ENCODE data around the gene ERCC2.
"Not testable (repeated sequence)": the region's sequence is repeated elsewhere in the genome, so short reads cannot be mapped to it uniquely, and the experiment has no call there.

ERCC2 gene

DNA sequence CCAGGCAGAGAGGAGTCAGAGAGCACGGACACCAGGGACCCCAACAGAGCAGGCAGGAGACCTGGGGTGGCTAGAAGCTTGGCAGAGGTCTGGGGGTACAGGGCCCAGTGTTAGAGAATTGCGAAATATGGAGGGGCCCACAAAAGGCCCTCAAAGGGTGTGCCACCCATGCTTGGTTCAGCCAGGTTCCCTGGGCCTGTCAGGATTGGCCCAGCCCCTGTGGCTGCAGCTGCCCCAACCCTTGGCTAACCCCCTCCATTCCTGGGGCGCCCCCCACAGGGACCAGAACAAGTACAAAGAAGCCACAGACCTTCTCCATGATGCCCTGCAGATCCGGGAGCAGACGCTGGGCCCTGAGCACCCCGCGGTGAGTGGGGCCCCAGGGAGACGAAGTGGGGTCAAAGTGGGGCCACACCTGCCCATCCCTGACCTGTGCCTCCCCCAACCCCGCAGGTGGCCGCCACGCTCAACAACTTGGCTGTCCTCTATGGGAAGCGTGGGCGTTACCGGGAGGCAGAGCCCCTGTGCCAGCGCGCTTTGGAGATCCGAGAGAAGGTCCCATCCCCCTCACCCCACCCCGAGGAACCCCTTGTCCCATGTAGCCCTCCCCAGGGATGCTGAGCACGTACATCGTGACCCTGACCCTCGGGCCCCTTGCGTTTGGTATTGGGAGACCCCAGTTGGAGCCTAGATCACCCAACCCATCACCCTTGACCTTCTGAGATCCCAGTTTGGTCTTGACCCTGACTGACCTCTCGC is 21.8 kb downstream of the ERCC2 start:
- Histone ChIP-seq H3K4me3 (ENCODE audit: low read length) (no peak overlapping the region), H3K4me1 (ENCODE audit: control insufficient read depth, insufficient read depth, low read length) (no peaks in the 10 kb centered on the region), H3K27ac (ENCODE audit: low read depth, low read length) (no peak overlapping the region), H3K9ac (ENCODE audit: low read length) (no peak overlapping the region), H3K27me3 (ENCODE audit: control insufficient read depth, insufficient read depth, low read length) (peaks cover 18% of the 10 kb centered on the region), H3K36me3 (ENCODE audit: control insufficient read depth, insufficient read depth, low read length) (peaks cover 2% of the 10 kb centered on the region)

DNA sequence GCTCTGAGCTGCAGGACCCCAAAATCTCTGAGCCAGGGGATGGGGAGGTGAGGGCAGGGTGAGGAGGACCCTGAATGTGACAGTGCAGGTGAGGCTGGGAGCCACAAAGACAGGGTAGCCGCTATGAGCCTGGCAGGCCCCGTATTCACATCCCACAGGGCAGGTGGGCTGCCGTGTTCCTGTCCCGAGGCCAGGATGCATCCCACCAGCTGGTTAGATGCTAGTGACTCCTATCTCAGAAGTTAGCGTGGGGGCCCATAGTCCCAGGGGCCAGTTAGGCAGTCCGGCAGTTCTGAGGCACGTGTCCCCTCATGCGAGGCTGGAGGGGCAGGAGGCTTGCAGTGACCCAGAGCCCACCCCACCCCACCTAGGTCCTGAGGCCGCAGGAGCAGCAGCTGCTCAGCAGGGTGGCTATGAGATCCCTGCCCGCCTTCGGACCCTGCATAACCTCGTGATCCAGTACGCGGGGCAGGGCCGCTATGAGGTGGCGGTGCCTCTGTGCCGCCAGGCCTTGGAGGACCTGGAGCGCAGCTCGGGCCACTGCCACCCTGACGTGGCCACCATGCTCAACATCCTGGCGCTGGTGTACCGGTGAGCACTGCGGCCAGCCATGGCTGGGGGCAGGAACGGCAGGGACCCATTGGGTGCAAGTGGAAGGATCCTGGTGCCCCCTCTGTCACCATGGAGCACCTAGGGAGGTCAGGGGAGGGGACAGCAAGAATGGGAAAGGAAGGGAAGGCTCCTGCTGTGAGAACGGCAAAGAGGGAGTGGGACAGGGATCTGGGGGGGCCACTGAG is 22.6 kb downstream of the ERCC2 start:
- Histone ChIP-seq H3K27ac (ENCODE audit: low read depth, low read length) (no peak overlapping the region), H3K4me3 (ENCODE audit: low read length) (no peak overlapping the region), H3K4me1 (ENCODE audit: control insufficient read depth, insufficient read depth, low read length) (no peaks in the 10 kb centered on the region), H3K36me3 (ENCODE audit: control insufficient read depth, insufficient read depth, low read length) (no peaks in the 10 kb centered on the region), H3K9ac (ENCODE audit: low read length) (no peak overlapping the region), H3K27me3 (ENCODE audit: control insufficient read depth, insufficient read depth, low read length) (peaks cover 20% of the 10 kb centered on the region)

DNA sequence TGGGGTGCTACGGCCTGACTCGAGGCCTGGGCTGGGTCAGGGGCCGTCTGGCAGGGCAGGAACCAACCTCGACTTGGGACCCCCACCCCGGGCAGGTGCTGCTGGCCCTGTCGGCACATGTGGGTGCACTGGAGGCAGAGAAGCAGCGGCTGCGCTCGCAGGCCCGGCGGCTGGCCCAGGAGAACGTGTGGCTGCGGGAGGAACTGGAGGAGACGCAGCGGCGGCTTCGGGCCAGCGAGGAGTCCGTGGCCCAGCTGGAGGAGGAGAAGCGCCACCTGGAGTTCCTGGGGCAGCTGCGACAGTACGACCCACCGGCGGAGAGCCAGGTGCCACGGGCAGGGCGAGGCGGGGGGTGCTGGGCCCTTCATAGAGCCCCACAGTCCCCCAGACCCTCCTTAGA is 23.9 kb downstream of the ERCC2 start:
- Histone ChIP-seq H3K36me3 (ENCODE audit: control insufficient read depth, insufficient read depth, low read length) (no peaks in the 10 kb centered on the region), H3K27ac (ENCODE audit: low read depth, low read length) (no peak overlapping the region), H3K27me3 (ENCODE audit: control insufficient read depth, insufficient read depth, low read length) (peaks cover 20% of the 10 kb centered on the region), H3K9ac (ENCODE audit: low read length) (no peak overlapping the region), H3K4me1 (ENCODE audit: control insufficient read depth, insufficient read depth, low read length) (no peaks in the 10 kb centered on the region), H3K4me3 (ENCODE audit: low read length) (no peak overlapping the region)

DNA sequence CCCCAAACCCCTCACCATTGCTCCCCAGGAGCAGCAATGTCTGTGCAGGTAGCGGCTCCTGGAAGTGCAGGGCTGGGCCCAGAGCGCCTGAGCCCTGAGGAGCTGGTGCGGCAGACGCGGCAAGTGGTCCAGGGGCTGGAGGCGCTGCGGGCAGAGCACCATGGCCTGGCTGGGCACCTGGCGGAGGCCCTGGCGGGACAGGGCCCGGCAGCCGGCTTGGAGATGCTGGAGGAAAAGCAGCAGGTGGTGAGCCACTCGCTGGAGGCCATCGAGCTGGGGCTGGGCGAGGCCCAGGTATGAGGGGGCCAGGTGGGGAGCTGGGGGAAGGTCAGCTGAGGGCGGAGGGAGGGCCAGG is 24.9 kb downstream of the ERCC2 start:
- Histone ChIP-seq H3K27me3 (ENCODE audit: control insufficient read depth, insufficient read depth, low read length) (peaks cover 25% of the 10 kb centered on the region), H3K27ac (ENCODE audit: low read depth, low read length) (no peak overlapping the region)

DNA sequence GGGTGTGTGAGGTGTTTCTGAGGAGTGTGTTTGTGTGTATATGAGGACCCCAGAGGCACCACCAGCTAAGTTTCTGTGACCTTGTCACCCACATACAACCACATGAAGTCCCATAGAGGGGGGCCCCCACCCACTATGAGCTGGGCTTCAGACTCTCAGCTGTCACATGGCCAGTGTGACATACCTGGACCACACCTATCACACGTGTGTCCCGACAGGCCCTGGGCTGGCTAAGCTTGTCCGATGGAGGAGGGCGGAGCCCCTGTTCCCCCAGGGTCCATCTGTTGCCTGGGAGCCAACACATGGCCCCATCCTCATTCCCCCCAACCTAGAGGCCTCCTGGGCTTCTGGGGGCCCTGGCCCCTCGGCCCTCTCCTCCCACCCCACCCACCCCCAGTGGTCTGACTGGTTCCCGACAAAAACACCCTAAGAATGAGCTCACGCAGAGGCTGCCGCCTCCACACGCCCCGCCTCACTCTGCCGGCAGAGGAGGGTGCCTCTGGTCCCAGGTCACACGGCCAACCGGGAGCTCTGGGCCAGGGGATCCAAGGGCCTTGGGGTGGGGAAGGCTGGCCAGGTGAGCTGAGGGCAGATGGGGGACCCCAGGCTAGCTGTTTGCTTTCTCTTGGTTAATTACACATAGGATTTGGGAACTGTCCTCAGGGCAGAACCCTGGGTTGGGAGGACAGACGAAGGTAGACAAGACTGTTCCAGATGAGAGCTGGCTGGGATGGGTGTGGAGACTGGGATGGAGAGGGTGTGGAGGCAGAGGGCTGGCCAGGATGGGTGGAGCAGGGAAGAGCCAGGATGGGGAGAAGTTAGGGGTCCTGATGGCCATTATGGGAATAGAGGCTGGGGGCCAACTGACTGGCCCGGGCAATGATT is 25.5 kb downstream of the ERCC2 start:
- Histone ChIP-seq H3K27ac (ENCODE audit: low read depth, low read length) (no peak overlapping the region), H3K27me3 (ENCODE audit: control insufficient read depth, insufficient read depth, low read length) (peaks cover 28% of the 10 kb centered on the region), H3K4me1 (ENCODE audit: control insufficient read depth, insufficient read depth, low read length) (no peaks in the 10 kb centered on the region), H3K9ac (ENCODE audit: low read length) (no peak overlapping the region), H3K36me3 (ENCODE audit: control insufficient read depth, insufficient read depth, low read length) (no peaks in the 10 kb centered on the region), H3K4me3 (ENCODE audit: low read length) (no peak overlapping the region)

More for the DNA sequence above, 24.9 kb downstream of the ERCC2 start:
- Histone ChIP-seq H3K4me3 (ENCODE audit: low read length) (no peak overlapping the region), H3K4me1 (ENCODE audit: control insufficient read depth, insufficient read depth, low read length) (no peaks in the 10 kb centered on the region), H3K36me3 (ENCODE audit: control insufficient read depth, insufficient read depth, low read length) (no peaks in the 10 kb centered on the region), H3K9ac (ENCODE audit: low read length) (no peak overlapping the region)

DNA sequence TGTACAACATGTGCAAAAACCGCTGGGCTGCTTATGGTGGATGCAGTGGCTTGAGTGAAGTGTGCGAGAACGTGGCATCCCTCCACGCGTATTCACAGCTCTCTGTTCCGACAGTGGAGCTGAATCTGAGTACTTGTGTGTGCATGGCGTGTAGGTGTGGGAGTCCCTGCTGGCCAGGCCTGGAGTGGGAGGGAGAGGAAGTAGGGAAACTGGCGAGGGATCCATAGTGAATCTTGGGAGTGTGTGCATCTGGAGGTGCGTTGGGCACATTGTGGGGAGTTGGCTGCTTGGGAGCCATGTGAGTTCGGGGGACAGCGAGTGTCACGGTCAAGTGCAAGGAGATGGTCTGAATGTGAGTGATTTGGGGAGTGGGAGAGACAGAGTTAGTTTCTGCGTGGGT is 27.5 kb downstream of the ERCC2 start:
- no peak overlapping the region for H3K27ac ChIP-seq (ENCODE audit: low read depth, low read length)
- H3K36me3 ChIP-seq (ENCODE audit: control insufficient read depth, insufficient read depth, low read length), result no peaks in the 10 kb centered on the region
- no peak overlapping the region for H3K4me3 ChIP-seq (ENCODE audit: low read length)
- H3K27me3 ChIP-seq (ENCODE audit: control insufficient read depth, insufficient read depth, low read length), result peaks cover 26% of the 10 kb centered on the region
- no peaks in the 10 kb centered on the region for H3K4me1 ChIP-seq (ENCODE audit: control insufficient read depth, insufficient read depth, low read length)
- no peak overlapping the region for H3K9ac ChIP-seq (ENCODE audit: low read length)

DNA sequence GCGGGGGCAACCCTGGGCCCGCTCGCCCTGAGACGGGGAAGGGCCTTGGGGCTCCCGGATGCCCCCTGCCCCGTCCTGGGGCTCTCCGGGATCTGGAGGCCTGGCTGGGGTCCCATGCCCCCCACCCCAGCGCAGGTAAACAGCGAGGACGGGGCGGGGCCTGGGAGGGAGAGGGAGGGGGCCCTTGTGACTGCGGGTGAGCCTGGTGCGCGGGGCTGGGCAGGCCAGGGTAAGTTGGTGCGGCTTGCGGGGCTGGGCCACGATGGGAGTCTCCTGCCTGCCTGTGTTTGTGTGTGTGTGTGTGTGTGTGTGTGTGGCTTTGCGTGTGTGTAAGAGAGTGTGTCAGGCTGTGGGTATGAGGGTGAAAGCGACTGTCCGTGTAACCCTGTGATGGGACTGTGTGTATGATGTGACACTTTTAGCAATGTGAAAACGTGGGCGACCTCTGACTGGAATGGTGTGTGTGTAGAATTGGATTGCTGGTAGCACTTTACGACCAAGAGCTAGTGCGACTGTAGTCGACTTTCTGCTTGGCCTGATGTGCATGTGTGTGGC is 29.4 kb downstream of the ERCC2 start:
- peaks cover 11% of the 10 kb centered on the region for H3K27me3 ChIP-seq (ENCODE audit: control insufficient read depth, insufficient read depth, low read length)
- no peak overlapping the region for H3K4me3 ChIP-seq (ENCODE audit: low read length)
- H3K36me3 ChIP-seq (ENCODE audit: control insufficient read depth, insufficient read depth, low read length), result no peaks in the 10 kb centered on the region
- no peaks in the 10 kb centered on the region for H3K4me1 ChIP-seq (ENCODE audit: control insufficient read depth, insufficient read depth, low read length)
- no peak overlapping the region for H3K27ac ChIP-seq (ENCODE audit: low read depth, low read length)
- no peak overlapping the region for H3K9ac ChIP-seq (ENCODE audit: low read length)

DNA sequence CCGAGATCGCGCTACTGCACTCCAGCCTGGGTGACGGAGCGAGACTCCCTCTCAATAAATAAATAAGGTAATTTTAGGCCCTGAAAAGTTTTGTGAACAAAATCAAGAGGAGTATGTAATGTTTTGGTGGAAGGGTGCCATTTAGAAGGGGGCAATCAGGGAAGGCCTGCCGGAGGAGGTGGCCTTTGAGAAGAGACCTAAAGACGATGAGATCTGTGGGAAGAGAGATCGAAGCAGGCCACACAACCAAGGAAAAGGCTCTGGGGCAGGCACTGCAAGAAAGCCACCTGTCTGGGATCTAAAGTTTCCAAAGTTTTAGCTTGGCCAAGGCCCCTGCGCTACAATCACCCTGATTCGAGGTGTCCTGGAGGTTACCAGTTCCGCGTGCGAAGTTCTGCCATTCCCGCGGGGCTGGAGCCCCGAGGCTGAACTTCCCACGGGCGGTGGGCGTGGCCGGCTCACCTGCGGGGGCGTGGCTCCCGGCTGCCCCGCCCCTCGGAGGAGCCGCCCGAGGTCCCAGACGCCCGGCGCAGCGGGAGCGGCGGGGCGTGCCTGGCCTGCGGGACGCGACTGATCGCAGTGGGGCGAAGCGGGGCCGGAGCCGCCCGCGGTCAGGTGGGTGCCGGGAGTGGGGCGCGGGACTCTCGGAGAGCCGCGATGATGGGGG is 30.0 kb downstream of the ERCC2 start, which contains the start of gene KLC3:
KLC3 (plus strand) TSS at position 519 of the 667 bp plus-strand sequence. CDS start 4,792 bp downstream, outside the sequence.
- Histone ChIP-seq H3K4me1 (ENCODE audit: control insufficient read depth, insufficient read depth, low read length) (no peaks in the 10 kb centered on the region), H3K9ac (ENCODE audit: low read length) (no peak within 1 kb of the TSS), H3K27ac (ENCODE audit: low read depth, low read length) (no peak within 1 kb of the TSS), H3K27me3 (ENCODE audit: control insufficient read depth, insufficient read depth, low read length) (peaks cover 10% of the 10 kb centered on the region), H3K4me3 (ENCODE audit: low read length) (no peak within 1 kb of the TSS), H3K36me3 (ENCODE audit: control insufficient read depth, insufficient read depth, low read length) (no peaks in the 10 kb centered on the region)

DNA sequence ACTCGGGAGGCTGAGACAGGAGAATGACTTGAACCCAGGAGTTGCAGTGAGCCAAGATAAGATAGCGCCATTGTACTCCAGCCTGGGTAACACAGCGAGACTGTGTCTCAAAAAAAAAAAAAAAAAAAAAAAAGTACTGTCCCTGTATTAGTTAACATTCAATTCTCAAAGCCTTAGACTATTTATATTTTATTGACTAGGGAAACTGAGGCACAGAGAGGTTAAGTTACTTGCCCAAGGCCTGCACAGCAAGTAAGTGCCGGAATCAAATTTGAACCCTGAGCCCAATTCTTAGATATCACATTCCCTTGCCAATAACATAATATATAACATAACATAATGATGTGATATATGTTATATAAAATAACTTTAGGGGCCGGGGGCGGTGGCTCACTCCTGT is 30.7 kb downstream of the ERCC2 start:
- H3K27ac ChIP-seq (ENCODE audit: low read depth, low read length), result no peak overlapping the region
- H3K27me3 ChIP-seq (ENCODE audit: control insufficient read depth, insufficient read depth, low read length), result peaks cover 10% of the 10 kb centered on the region
- H3K36me3 ChIP-seq (ENCODE audit: control insufficient read depth, insufficient read depth, low read length), result no peaks in the 10 kb centered on the region
- H3K4me1 ChIP-seq (ENCODE audit: control insufficient read depth, insufficient read depth, low read length), result no peaks in the 10 kb centered on the region
- no peak overlapping the region for H3K4me3 ChIP-seq (ENCODE audit: low read length)
- H3K9ac ChIP-seq (ENCODE audit: low read length), result no peak overlapping the region

DNA sequence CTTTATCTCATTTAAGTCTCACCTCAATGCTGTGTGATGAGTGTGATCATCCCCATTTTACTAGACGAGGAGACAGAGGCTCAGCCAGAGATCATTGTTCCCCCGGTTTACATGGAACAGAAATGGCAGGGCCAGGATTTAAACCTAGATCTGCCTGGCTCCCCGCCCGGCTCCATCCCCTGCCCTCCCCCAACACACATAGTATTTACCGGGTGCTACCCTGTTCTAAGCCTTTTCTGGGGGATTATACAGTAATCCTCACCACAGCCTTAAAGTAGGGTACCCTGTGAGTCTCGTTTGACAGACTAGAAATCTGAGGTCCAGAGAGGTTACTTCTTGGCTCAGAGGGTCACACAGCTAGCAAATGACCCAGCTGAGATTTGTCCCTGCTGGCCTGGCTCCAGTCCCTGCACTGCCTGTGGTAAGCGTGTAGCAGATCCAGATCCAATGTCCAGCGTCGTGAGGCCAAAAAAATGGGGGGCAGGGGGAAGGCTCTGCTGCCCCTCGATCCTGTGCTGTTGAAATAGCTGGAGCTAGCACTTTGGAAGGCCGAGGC is 33.6 kb downstream of the ERCC2 start:
- Histone ChIP-seq H3K4me1 (ENCODE audit: control insufficient read depth, insufficient read depth, low read length) (no peaks in the 10 kb centered on the region), H3K9ac (ENCODE audit: low read length) (no peak overlapping the region), H3K4me3 (ENCODE audit: low read length) (no peak overlapping the region), H3K36me3 (ENCODE audit: control insufficient read depth, insufficient read depth, low read length) (no peaks in the 10 kb centered on the region), H3K27ac (ENCODE audit: low read depth, low read length) (no peak overlapping the region), H3K27me3 (ENCODE audit: control insufficient read depth, insufficient read depth, low read length) (peaks cover 8% of the 10 kb centered on the region)

DNA sequence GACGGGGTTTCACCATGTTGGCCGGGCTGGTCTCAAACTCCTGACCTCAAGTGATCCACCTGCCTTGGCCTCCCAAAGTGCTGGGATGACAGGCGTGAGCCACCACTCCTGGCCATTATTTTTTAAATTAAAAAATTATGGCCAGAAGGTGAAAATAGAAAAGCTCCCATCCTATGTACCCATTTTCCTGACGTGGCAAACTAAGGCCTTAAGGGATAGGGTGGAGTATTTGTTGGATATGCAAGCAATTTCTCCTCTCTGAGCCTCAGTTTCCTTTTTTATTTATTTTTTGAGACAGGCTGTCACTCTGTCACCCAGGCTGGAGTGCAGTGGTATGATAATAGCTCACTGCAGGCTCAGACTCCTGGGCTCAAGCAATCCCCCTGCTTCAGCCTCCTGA is 35.5 kb downstream of the ERCC2 start:
- not testable (repeated sequence) for H3K9ac ChIP-seq (ENCODE audit: low read length); H3K36me3 ChIP-seq (ENCODE audit: control insufficient read depth, insufficient read depth, low read length); H3K4me3 ChIP-seq (ENCODE audit: low read length); H3K4me1 ChIP-seq (ENCODE audit: control insufficient read depth, insufficient read depth, low read length); H3K27ac ChIP-seq (ENCODE audit: low read depth, low read length); H3K27me3 ChIP-seq (ENCODE audit: control insufficient read depth, insufficient read depth, low read length)
